Stimulated activated naive B cell treated with anti-CD40 and anti-IgM and Interleukin-4, amounts not matched to agents 10 μg/mL and 1 μg/mL and 100 μg/mL, for 72 hours (primary cell): Measurements from ENCODE around the gene TRAF3IP1.
"Not testable (repeated sequence)": the region's sequence is repeated elsewhere in the genome, so short reads cannot be mapped to it uniquely, and the experiment has no call there.

Experiments
- ATAC-seq, 2 donors: fragments of 150-1000 bp; cut with Tn5 transposase; replicated peaks; 2 replicates each; pipeline ENCODE4 v1.10.0; 2021; ENCODE audit warnings: moderate library complexity in 1 of 2
- DNase-seq: peaks from one replicate; pipeline ENCODE4 v3.0.0; 2021
- H3K27ac Mint-ChIP-seq: one replicate; pipeline ENCODE4 v1.8.0; 2022; ENCODE audit warnings: mild to moderate bottlenecking, mixed read lengths
- H3K27me3 Mint-ChIP-seq, 2 donors: one replicate each; pipeline ENCODE4 v1.8.0; 2022; ENCODE audit warnings: mixed read lengths in 2 of 2
- H3K36me3 Mint-ChIP-seq, 2 donors: one replicate each; pipeline ENCODE4 v1.8.0; 2022; ENCODE audit warnings: mixed read lengths in 2 of 2, mild to moderate bottlenecking in 1 of 2
- H3K4me1 Mint-ChIP-seq, 2 donors: one replicate each; pipeline ENCODE4 v1.8.0; 2022; ENCODE audit warnings: mixed read lengths in 2 of 2, mild to moderate bottlenecking in 1 of 2
- H3K4me3 Mint-ChIP-seq, 2 donors: one replicate each; pipeline ENCODE4 v1.8.0; 2022; ENCODE audit warnings: mild to moderate bottlenecking in 2 of 2, mixed read lengths in 2 of 2, moderate library complexity in 1 of 2
- H3K9me3 Mint-ChIP-seq, 2 donors: one replicate each; pipeline ENCODE4 v1.8.0; 2022; ENCODE audit warnings: mixed read lengths in 2 of 2, mild to moderate bottlenecking in 1 of 2

The TRAF3IP1 gene

DNA sequence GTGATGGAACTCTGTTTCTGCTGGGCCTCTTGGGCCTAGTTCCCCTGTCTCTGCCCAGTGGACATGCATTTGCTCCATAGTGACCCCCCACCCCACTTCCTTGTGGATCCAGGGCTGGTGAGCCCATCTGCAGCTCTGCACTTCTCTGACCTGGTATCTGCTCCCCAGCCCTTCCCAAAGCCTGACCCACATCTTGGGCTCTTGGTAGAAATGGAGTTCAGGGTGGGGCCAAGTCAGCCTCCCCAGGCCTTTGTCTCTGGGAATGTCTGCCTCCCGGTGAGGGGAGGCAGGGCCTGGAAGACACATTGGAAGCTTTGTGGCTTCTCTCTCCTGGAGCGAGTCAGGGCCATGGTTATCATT, 6.3 kb upstream of the TRAF3IP1 start:
- DNase-seq (no peak), ATAC-seq (no peak)
- Mint-ChIP-seq H3K27ac (no peak overlapping the region), H3K36me3 (no peaks in the 10 kb centered on the region), H3K9me3 (no peaks in the 10 kb centered on the region), H3K27me3 (peaks cover 9 to 30% of the 10 kb centered on the region in 2 donors), H3K4me1 (no peaks in the 10 kb centered on the region), H3K4me3 (no peak overlapping the region)

DNA sequence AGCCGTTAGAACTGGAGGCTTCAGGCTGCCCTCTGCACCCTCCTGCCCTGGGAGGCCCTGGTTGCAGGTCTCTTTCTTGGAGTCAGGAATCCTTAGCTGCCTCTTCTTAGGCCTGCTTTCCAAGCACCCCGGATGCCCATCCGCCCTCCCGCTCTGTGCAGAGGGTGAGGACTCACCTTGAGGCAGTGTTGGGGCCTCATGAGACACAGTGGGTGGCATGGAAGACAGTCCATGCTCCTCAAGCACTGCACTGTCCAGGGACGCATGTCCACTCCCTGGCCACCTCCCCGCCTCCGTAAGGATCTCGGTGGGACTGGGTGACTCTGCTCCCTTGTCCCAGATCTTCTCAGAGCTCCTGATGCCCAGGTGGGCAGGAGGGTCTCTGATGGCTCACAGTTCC, 5.7 kb upstream of the TRAF3IP1 start:
- ATAC-seq (no peak), DNase-seq (no peak)
- Mint-ChIP-seq H3K4me3 (no peak overlapping the region), H3K27ac (no peak overlapping the region), H3K9me3 (no peaks in the 10 kb centered on the region), H3K4me1 (peaks cover 0 to under 1% of the 10 kb centered on the region in 2 donors), H3K27me3 (peaks cover 7 to 30% of the 10 kb centered on the region in 2 donors), H3K36me3 (no peaks in the 10 kb centered on the region)

- DNase-seq, result no peak
- Mint-ChIP-seq H3K9me3 (no peaks in the 10 kb centered on the region), H3K4me3 (no peak overlapping the region), H3K36me3 (no peaks in the 10 kb centered on the region), H3K27ac (no peak overlapping the region), H3K4me1 (peaks cover 0 to 5% of the 10 kb centered on the region in 2 donors), H3K27me3 (peaks cover 7 to 29% of the 10 kb centered on the region in 2 donors)
- ATAC-seq, result no peak
Measured at GRCh38 chr2:238315031-238315595, 5.2 kb upstream of the TRAF3IP1 start.

GRCh38 chr2:238320648-238321281, 447 bp downstream of the TRAF3IP1 start:
- no peak for DNase-seq
- Mint-ChIP-seq H3K4me3 (peak overlapping the region; percentile 87), H3K9me3 (no peaks in the 10 kb centered on the region), H3K36me3 (peaks cover 4 to 16% of the 10 kb centered on the region in 2 donors), H3K4me1 (peaks cover 12 to 18% of the 10 kb centered on the region in 2 donors), H3K27me3 (peaks cover 3 to 20% of the 10 kb centered on the region in 2 donors), H3K27ac (peak overlapping the region; percentile 51)
- ATAC-seq, result peak; percentile 58 to 61

GRCh38 chr2:238321467-238321866, 1.1 kb downstream of the TRAF3IP1 start:
- Mint-ChIP-seq H3K9me3 (no peaks in the 10 kb centered on the region), H3K27ac (no peak overlapping the region), H3K4me1 (peaks cover 12 to 18% of the 10 kb centered on the region in 2 donors), H3K27me3 (peaks cover 0 to 13% of the 10 kb centered on the region in 2 donors), H3K4me3 (peak overlapping the region; percentile 77 to 87), H3K36me3 (peaks cover 4 to 20% of the 10 kb centered on the region in 2 donors)
- DNase-seq, result no peak
- no peak for ATAC-seq

DNA sequence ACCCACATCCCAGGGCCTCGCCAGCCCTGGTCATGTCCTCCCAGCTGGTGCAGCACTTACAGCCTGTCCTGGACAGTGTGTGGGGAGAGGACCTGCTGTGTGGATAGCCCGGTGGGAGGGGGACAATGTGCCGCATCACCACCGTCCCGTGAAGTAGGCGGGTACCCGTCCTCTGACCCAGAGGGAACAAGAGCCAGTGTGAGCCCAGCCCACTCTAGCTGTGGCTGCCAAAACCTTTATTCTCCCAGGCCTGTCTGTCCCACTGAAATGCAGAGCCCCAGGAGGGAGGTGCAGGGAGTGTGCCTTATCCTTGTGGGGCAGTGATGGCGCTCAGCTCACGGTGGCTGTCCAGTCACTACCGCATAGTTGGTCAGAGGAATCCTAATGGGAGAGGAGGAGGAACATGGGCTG, 1.7 kb downstream of the TRAF3IP1 start:
- ATAC-seq (no peak), DNase-seq (no peak)

DNA sequence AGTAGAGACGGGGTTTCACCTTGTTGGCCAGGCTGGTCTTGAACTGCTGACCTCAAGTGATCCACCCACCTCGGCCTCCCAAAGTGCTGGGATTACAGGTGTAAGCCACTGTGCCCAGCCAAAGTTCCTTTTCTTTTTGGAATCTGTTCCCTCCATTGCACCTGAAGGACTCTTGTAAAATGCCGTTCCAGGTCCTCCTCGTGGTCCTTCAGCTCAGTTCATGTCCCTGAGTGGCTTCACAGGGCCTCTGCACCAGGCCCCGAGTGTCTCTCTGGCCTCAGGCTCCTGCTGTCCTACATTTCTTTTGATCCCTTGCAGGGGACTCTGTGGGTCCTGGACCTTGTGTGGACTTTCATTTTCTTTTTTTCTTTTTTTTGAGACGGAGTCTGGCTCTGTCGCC, 3.9 kb downstream of the TRAF3IP1 start:
- Mint-ChIP-seq H3K27ac (peak overlapping the region; percentile 37), H3K4me1 (peaks cover 12 to 18% of the 10 kb centered on the region in 2 donors), H3K36me3 (peaks cover 24 to 44% of the 10 kb centered on the region in 2 donors)
- H3K4me3 Mint-ChIP-seq, ATAC-seq, H3K9me3 Mint-ChIP-seq, DNase-seq, H3K27me3 Mint-ChIP-seq: not testable (repeated sequence)

More for the DNA sequence above, 1.7 kb downstream of the TRAF3IP1 start:
- Mint-ChIP-seq H3K4me1 (peaks cover 12 to 18% of the 10 kb centered on the region in 2 donors), H3K4me3 (no peak overlapping the region), H3K27me3 (peaks cover 0 to 7% of the 10 kb centered on the region in 2 donors), H3K36me3 (peaks cover 6 to 23% of the 10 kb centered on the region in 2 donors), H3K9me3 (no peaks in the 10 kb centered on the region), H3K27ac (no peak overlapping the region)

GRCh38 chr2:238325694-238326093, 5.4 kb downstream of the TRAF3IP1 start:
- no peak overlapping the region for H3K27ac Mint-ChIP-seq
- H3K27me3 Mint-ChIP-seq, result no peaks in the 10 kb centered on the region
- no peak overlapping the region for H3K4me3 Mint-ChIP-seq
- H3K9me3 Mint-ChIP-seq, result peaks cover 0 to 3% of the 10 kb centered on the region in 2 donors
- peaks cover 12 to 13% of the 10 kb centered on the region in 2 donors for H3K4me1 Mint-ChIP-seq
- DNase-seq (no peak), ATAC-seq (no peak)
- H3K36me3 Mint-ChIP-seq, result peaks cover 30 to 51% of the 10 kb centered on the region in 2 donors

DNA sequence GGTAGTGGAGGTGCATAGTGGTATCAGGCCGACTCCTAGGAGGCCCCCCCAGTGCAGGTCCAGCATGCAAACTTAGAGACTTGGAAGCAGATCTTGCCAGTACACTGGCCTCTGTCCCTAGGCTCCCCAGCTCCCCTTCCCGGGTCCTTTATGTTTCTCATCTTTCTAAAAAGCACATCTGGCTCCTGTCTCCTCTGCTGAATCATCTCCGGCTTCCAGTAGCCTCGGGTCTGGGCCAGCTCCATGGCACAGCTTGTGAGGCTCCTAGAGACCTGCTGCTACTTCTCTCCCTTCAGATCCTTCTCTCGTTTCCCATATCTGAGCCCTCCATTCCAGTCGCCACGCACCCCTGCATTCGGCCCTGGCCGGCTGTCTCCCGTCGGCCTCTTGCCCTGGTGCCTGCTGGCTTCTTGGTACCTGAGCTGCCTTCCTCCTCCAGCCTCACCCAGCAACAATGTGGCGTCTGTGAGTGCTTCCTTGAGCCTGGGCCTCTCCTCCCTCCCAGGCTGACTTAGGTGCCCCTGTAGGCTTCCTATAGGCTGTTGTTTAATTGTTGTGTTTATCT, 6.6 kb downstream of the TRAF3IP1 start:
- Mint-ChIP-seq H3K9me3 (peaks cover 0 to 3% of the 10 kb centered on the region in 2 donors), H3K4me1 (peaks cover 4% of the 10 kb centered on the region in 2 donors), H3K36me3 (peaks cover 30 to 48% of the 10 kb centered on the region in 2 donors), H3K27me3 (no peaks in the 10 kb centered on the region), H3K27ac (no peak overlapping the region), H3K4me3 (no peak overlapping the region)
- DNase-seq, result no peak
- ATAC-seq, result no peak

GRCh38 chr2:238327751-238328150, 7.4 kb downstream of the TRAF3IP1 start:
- Mint-ChIP-seq H3K27me3 (no peaks in the 10 kb centered on the region), H3K4me1 (peaks cover 0 to 3% of the 10 kb centered on the region in 2 donors)

DNA sequence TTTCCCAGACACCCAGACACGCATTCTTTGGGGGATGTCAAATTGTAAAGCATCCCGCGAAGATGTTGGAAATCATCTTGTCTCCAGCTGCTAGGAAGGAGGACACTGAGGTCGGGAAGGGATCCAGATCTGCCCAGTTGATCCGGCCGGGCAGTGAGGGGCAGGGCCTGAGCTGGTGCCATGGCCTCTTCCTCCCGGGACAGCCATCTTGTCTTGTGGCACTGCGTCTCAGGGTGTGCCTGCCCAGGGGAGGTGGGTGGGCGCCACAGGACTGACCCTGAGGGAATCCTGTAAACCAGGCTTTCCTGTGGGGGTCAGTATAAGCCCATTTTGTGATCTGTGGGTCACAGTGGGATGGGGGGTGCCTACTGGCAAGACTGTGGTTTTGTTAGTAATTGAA, 10.1 kb downstream of the TRAF3IP1 start:
- no peaks in the 10 kb centered on the region for H3K4me1 Mint-ChIP-seq
- ATAC-seq, result no peak
- H3K36me3 Mint-ChIP-seq, result peaks cover 33 to 47% of the 10 kb centered on the region in 2 donors

More at GRCh38 chr2:238327751-238328150, 7.4 kb downstream of the TRAF3IP1 start:
- no peak overlapping the region for H3K4me3 Mint-ChIP-seq
- no peak for ATAC-seq
- no peak overlapping the region for H3K27ac Mint-ChIP-seq
- peaks cover 34 to 47% of the 10 kb centered on the region in 2 donors for H3K36me3 Mint-ChIP-seq
- H3K9me3 Mint-ChIP-seq, result peaks cover 0 to 3% of the 10 kb centered on the region in 2 donors
- DNase-seq, result no peak

GRCh38 chr2:238331916-238332315, 11.6 kb downstream of the TRAF3IP1 start:
- ATAC-seq (no peak), DNase-seq (no peak)
- Mint-ChIP-seq H3K4me1 (no peaks in the 10 kb centered on the region), H3K36me3 (peaks cover 31 to 43% of the 10 kb centered on the region in 2 donors), H3K4me3 (no peak overlapping the region), H3K27me3 (no peaks in the 10 kb centered on the region), H3K9me3 (peaks cover 0 to 3% of the 10 kb centered on the region in 2 donors), H3K27ac (no peak overlapping the region)

More for the DNA sequence above, 10.1 kb downstream of the TRAF3IP1 start:
- no peak for DNase-seq
- H3K9me3 Mint-ChIP-seq, result peaks cover 0 to 3% of the 10 kb centered on the region in 2 donors
- no peak overlapping the region for H3K27ac Mint-ChIP-seq
- no peak overlapping the region for H3K4me3 Mint-ChIP-seq
- no peaks in the 10 kb centered on the region for H3K27me3 Mint-ChIP-seq

DNA sequence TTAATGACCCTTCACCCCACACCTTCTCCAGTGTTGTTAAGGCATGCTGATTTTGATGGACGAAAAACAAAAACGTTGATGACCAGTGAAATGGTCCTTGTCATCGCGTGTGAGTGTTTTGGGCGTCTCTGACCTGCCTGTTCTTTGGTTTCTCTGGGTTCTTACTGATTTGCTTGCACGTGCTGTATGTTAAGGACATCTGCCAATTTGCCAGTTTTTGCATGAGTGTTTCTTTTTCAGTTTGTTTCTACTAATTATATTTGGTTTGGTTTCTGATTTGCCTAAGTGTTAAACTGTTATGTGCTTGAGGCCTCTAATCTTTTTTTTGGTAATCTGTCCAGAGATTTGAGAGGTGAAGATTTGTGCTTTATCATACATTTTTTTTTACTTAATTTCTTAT, 14.6 kb downstream of the TRAF3IP1 start:
- no peaks in the 10 kb centered on the region for H3K4me1 Mint-ChIP-seq
- no peaks in the 10 kb centered on the region for H3K9me3 Mint-ChIP-seq
- H3K27me3 Mint-ChIP-seq, result no peaks in the 10 kb centered on the region
- no peak overlapping the region for H3K27ac Mint-ChIP-seq
- ATAC-seq, result no peak
- no peak overlapping the region for H3K4me3 Mint-ChIP-seq
- DNase-seq, result no peak
- H3K36me3 Mint-ChIP-seq, result peaks cover 9 to 34% of the 10 kb centered on the region in 2 donors

- H3K27me3 Mint-ChIP-seq, H3K4me1 Mint-ChIP-seq, ATAC-seq, H3K4me3 Mint-ChIP-seq, H3K9me3 Mint-ChIP-seq, H3K27ac Mint-ChIP-seq, DNase-seq: not testable (repeated sequence)
- peaks cover 8 to 32% of the 10 kb centered on the region in 2 donors for H3K36me3 Mint-ChIP-seq
Measured at GRCh38 chr2:238335591-238335990, 15.3 kb downstream of the TRAF3IP1 start.

GRCh38 chr2:238336151-238336550, 15.8 kb downstream of the TRAF3IP1 start:
- Mint-ChIP-seq H3K4me3 (no peak overlapping the region), H3K27me3 (no peaks in the 10 kb centered on the region), H3K9me3 (no peaks in the 10 kb centered on the region), H3K27ac (no peak overlapping the region), H3K4me1 (no peaks in the 10 kb centered on the region), H3K36me3 (peaks cover 8 to 32% of the 10 kb centered on the region in 2 donors)
- DNase-seq (no peak), ATAC-seq (no peak)
